Ectodermal cell (in vitro differentiated cells): ENCODE results near the gene RTCB.

Experiments used
- H3K27ac ChIP-seq: 2 replicates; pipeline ENCODE4 v1.7.0; 2013; ENCODE audit warnings: mild to moderate bottlenecking, low read depth, low read length; ENCODE audit not compliant: insufficient read depth, poor library complexity, severe bottlenecking
- H3K27me3 ChIP-seq: 2 replicates; pipeline ENCODE4 v1.7.0; 2013; ENCODE audit warnings: mild to moderate bottlenecking, low read length; ENCODE audit not compliant: insufficient read depth, control insufficient read depth, poor library complexity, severe bottlenecking
- H3K36me3 ChIP-seq: one replicate; pipeline ENCODE4 v1.7.0; 2013; ENCODE audit warnings: low read length; ENCODE audit not compliant: control insufficient read depth, insufficient read depth
- H3K4me1 ChIP-seq: one replicate; pipeline ENCODE4 v1.7.0; 2013; ENCODE audit warnings: low read length; ENCODE audit not compliant: control insufficient read depth, insufficient read depth
- H3K4me3 ChIP-seq: 2 replicates; pipeline ENCODE4 v1.7.0; 2013; ENCODE audit warnings: low read depth, low read length, control low read depth; ENCODE audit not compliant: insufficient read depth
- H3K9me3 ChIP-seq: 2 replicates; pipeline ENCODE4 v1.7.0; 2013; ENCODE audit warnings: mild to moderate bottlenecking, low read length, moderate library complexity; ENCODE audit not compliant: control insufficient read depth
- WGBS, 2 experiments: methylation state at CpG; one replicate each; pipeline ENCODE4 v1.1.7; 2013; ENCODE audit warnings: missing lambda C conversion rate in 2 of 2; 5-methylcytosine and 5-hydroxymethylcytosine counted together

The RTCB gene

DNA sequence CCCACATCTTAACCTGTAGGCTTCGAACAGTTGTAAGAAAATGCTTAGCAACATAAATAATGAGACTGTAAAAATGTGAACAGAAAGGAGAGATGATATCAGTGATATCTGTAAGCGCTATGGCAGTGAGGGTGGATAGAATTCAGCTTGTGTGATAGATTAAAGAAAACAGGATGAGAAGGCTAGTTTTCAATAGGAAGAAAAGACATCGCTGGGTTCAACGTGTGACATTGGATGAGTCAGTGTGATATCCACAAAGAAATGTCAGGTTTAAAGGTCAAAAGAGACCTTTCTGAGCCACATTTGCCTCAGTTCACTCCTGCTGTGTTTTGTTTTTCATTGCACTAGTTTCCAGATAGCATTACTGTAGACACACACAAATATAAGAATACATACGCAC lies 68.1 kb downstream of the RTCB start:
- peaks cover 11% of the 10 kb centered on the region for H3K4me1 ChIP-seq
- no peaks in the 10 kb centered on the region for H3K27me3 ChIP-seq
- no peaks in the 10 kb centered on the region for H3K9me3 ChIP-seq
- no peak overlapping the region for H3K4me3 ChIP-seq
- H3K27ac ChIP-seq: no peak overlapping the region
- WGBS, 2 experiments: 89% methylated on average over 5 of the region's 5 CpGs
- H3K36me3 ChIP-seq: no peaks in the 10 kb centered on the region

GRCh38 chr22:32342977-32343376 lies 69.1 kb downstream of the RTCB start:
- no peaks in the 10 kb centered on the region for H3K9me3 ChIP-seq
- no peaks in the 10 kb centered on the region for H3K27me3 ChIP-seq
- WGBS, 2 experiments: 82 to 96% methylated on average over 2 of the region's 2 CpGs
- H3K4me1 ChIP-seq: peaks cover 15% of the 10 kb centered on the region
- no peaks in the 10 kb centered on the region for H3K36me3 ChIP-seq
- H3K4me3 ChIP-seq: no peak overlapping the region
- H3K27ac ChIP-seq: no peak overlapping the region

DNA sequence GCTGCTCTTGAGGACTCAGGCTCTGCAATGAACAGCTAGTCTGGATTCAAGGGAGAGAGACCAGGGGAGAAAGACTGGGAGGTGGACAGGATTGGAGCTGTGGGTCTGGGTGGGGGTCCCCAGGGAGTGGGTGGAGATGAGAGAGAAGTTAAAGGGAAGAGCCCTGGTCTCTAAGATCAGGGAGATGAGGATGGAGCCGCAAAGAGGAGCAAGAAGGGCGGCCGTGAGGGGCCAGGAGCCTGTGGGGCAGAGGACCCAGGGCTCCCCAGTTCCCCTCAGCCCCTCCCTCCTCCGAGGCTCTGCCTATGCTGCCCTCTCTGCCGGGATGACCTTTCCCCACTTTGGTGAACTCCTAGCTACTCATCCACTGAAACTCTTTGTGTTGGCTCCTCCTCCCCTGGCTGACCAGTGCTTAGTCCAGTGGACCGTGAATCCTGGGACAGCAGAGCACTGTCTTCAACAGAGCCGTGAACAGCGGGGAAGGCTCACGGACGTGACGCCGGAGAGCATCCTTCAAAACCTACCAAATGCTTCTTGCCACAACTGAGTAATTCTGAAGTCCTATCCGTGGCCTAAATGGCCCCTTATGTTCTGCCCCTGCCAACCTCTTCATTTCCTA lies 70.8 kb downstream of the RTCB start:
- Histone ChIP-seq H3K9me3 (no peaks in the 10 kb centered on the region), H3K4me1 (peaks cover 26% of the 10 kb centered on the region)

GRCh38 chr22:32340411-32340810 lies 71.6 kb downstream of the RTCB start:
- Histone ChIP-seq H3K27me3 (no peaks in the 10 kb centered on the region), H3K4me1 (peaks cover 33% of the 10 kb centered on the region), H3K4me3 (no peak overlapping the region), H3K36me3 (no peaks in the 10 kb centered on the region), H3K9me3 (no peaks in the 10 kb centered on the region), H3K27ac (no peak overlapping the region)
- WGBS, 2 experiments: 72 to 78% methylated on average over 11 of the region's 11 CpGs

More for the DNA sequence above, 70.8 kb downstream of the RTCB start:
- Histone ChIP-seq H3K27me3 (no peaks in the 10 kb centered on the region), H3K4me3 (no peak overlapping the region), H3K27ac (no peak overlapping the region), H3K36me3 (no peaks in the 10 kb centered on the region)
- WGBS, 2 experiments: 73 to 78% methylated on average over 13 of the region's 13 CpGs

DNA sequence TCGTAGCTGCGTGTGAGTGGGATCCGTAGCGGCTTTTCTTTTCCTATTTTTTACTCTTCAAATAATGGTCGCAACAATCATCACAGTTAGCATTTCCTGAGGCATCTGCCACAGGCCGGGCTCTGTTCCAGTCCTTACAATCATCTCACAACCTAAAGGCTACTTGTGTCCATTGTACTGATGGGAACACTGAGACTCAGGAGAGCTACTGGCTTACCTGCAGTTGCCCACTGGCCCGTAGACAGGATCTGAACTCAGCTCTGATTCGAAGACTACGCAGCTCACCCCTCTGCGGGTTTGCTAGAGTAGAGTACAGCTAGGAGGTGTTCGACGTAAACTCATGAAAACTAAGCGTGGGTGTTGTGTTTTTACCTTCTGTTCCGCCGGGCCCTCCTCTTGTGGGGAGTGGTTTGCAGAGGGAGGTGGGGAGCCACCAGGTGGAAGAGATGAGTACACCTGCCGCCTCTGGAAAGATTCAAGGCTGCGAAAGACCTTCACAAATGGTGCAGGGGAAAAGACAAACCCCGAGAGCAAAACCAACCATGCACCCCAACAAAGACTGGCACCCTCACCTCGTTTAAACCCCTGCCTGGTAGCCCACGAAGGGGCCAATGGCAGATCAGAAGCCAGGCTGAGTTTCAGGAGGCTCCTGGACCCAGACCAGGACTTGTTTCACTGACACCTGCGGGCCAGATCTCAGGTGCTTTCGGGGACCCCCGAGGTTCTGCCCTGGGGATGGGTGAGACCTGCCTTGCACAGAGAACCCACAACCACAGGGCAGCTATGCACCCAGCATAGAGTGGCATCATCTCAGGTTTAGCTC lies 72.6 kb downstream of the RTCB start:
- Histone ChIP-seq H3K36me3 (no peaks in the 10 kb centered on the region), H3K9me3 (no peaks in the 10 kb centered on the region), H3K27ac (no peak overlapping the region), H3K27me3 (no peaks in the 10 kb centered on the region), H3K4me1 (peaks cover 36% of the 10 kb centered on the region), H3K4me3 (no peak overlapping the region)
- WGBS, 2 experiments: 94 to 95% methylated on average over 23 of the region's 23 CpGs

- H3K9me3 ChIP-seq: no peaks in the 10 kb centered on the region
- no peak overlapping the region for H3K4me3 ChIP-seq
- peaks cover 36% of the 10 kb centered on the region for H3K4me1 ChIP-seq
- no peaks in the 10 kb centered on the region for H3K27me3 ChIP-seq
- H3K36me3 ChIP-seq: no peaks in the 10 kb centered on the region
- no peak overlapping the region for H3K27ac ChIP-seq
- WGBS, 2 experiments: 95 to 96% methylated on average over 10 of the region's 10 CpGs
Observed at GRCh38 chr22:32338757-32339156, 73.3 kb downstream of the RTCB start.
